ENCODE measurements around the gene POU2F1.

DNA sequence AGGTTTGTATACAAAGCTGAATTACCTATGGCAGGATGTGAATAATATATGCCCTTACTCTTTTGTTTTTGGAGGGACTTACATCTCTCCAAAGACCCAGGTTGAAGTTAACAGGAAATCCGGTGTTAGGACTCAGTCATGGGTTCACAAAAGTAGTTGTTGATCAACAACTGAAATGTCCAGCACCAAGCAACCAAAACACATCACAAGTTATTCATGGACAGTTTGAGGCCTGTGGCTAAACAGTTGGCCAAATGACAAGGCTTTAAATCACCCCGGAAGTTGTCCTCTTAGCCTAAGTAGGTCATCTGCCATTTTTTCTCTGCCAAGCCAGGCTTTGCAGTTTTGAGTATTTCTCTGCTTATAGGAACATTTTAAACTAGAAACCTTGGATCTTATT, 207.7 kb downstream of the POU2F1 start:
- TF ChIP-seq, protein P1, sequence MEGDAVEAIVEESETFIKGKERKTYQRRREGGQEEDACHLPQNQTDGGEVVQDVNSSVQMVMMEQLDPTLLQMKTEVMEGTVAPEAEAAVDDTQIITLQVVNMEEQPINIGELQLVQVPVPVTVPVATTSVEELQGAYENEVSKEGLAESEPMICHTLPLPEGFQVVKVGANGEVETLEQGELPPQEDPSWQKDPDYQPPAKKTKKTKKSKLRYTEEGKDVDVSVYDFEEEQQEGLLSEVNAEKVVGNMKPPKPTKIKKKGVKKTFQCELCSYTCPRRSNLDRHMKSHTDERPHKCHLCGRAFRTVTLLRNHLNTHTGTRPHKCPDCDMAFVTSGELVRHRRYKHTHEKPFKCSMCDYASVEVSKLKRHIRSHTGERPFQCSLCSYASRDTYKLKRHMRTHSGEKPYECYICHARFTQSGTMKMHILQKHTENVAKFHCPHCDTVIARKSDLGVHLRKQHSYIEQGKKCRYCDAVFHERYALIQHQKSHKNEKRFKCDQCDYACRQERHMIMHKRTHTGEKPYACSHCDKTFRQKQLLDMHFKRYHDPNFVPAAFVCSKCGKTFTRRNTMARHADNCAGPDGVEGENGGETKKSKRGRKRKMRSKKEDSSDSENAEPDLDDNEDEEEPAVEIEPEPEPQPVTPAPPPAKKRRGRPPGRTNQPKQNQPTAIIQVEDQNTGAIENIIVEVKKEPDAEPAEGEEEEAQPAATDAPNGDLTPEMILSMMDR (tag by site-specific recombination; IDR thresholded peaks at IDR 0.05) = no peak
- TF ChIP-seq, protein P2, sequence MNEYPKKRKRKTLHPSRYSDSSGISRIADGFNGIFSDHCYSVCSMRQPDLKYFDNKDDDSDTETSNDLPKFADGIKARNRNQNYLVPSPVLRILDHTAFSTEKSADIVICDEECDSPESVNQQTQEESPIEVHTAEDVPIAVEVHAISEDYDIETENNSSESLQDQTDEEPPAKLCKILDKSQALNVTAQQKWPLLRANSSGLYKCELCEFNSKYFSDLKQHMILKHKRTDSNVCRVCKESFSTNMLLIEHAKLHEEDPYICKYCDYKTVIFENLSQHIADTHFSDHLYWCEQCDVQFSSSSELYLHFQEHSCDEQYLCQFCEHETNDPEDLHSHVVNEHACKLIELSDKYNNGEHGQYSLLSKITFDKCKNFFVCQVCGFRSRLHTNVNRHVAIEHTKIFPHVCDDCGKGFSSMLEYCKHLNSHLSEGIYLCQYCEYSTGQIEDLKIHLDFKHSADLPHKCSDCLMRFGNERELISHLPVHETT (tag by site-specific recombination; IDR thresholded peaks at IDR 0.05) = no peak
- no peak for TF ChIP-seq ZNF184 (tag by site-specific recombination; IDR thresholded peaks at IDR 0.05)
- no peak for TF ChIP-seq ZNF169 (tag by site-specific recombination; IDR thresholded peaks at IDR 0.05)

All from HEK293 (cell line).